ENCODE results near the gene GALR2.

GALR2 gene

GRCh38 chr17:76092526-76093413 is 18.2 kb downstream of the GALR2 start:
- no peak for DNase-seq (ENCODE audit: low spot score)
- ChIA-PET CTCF (interaction anchor here (0.5 to 0.6 kb wide), 2 partner anchors 9 to 179 kb away, joined by 3 to 4 read pairs; no protein-coding TSS in a partner anchor), POLR2A (ENCODE audit: low non-redundant PET) (no interaction called here)
- peak overlapping the region; percentile 5 for H3K27ac ChIP-seq
- no peak for TF ChIP-seq CTCF (conservative IDR thresholded peaks at IDR 0.05; ENCODE audit: low read depth)

- ChIA-PET CTCF (interaction anchor here (1.3 kb wide), 1 partner anchor 97 kb away, joined by 4 read pairs; no protein-coding TSS in a partner anchor), POLR2A (ENCODE audit: low non-redundant PET) (interaction anchor here (0.6 kb wide), 1 partner anchor 26 kb away, joined by 3 read pairs; no protein-coding TSS in a partner anchor)
- no peak for DNase-seq (ENCODE audit: low spot score)
- no peak for TF ChIP-seq CTCF (conservative IDR thresholded peaks at IDR 0.05; ENCODE audit: low read depth)
- H3K27ac ChIP-seq, result peak overlapping the region; percentile 5; the same call in 1 of the 2 replicates
These were observed 19.5 kb downstream of the GALR2 start for GRCh38 chr17:76094046-76094445.

- DNase-seq (ENCODE audit: low spot score), result no peak
These were observed 21.4 kb downstream of the GALR2 start for GRCh38 chr17:76095943-76096342.

DNA sequence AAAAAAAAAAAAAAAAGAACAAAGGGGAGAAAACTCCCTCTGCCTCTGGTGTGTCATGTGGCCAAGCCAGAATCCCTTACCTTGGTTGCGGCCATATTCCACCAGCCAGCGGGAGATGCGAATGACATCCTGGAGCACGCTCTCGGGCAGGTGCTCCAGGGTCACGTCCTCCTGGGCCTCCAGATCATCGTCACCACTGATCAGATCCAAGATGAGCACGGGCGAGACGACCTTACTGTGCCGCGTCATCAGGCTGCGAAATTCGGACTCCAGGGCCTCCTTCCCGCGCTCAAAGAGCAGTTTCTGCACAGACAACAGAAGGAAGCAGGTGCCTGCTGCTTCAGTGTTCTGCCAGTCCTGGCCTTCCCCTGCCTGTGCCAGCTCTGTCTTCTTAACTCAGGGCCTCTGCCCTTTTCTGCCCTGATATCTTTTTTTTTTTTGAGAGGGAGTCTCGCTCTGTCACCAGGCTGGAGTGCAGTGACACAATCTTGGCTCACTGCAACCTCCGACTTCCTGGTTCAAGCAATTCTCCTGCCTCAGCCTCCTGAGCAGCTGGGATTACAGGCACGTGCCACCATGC is 23.2 kb downstream of the GALR2 start:
- CTCF ChIA-PET, result no interaction called here
- no peak for DNase-seq (ENCODE audit: low spot score)
- POLR2A ChIA-PET (ENCODE audit: low non-redundant PET), result no interaction called here
- TF ChIP-seq CTCF (conservative IDR thresholded peaks at IDR 0.05; ENCODE audit: low read depth), result no peak
- no peak overlapping the region for H3K27ac ChIP-seq

More at GRCh38 chr17:76095943-76096342, 21.4 kb downstream of the GALR2 start:
- H3K27ac ChIP-seq, result no peak overlapping the region
- ChIA-PET POLR2A (ENCODE audit: low non-redundant PET) (no interaction called here), CTCF (no interaction called here)
- no peak for TF ChIP-seq CTCF (conservative IDR thresholded peaks at IDR 0.05; ENCODE audit: low read depth)

DNA sequence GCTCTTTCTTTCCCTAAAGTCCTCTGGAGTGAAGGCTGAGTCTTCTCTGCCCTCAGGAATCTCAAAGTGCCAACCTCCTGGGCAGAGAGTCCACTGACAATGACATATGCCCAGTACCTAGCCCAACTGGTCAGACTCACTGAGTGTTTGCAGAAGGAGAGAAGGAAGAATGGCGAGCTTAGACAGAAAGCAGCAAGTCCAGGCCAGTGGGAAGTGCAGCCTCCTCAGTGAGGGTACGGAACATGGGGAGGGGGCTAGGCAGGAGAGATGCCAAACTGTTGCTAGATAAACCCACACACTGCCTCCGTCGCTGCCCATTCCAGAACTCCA is 28.3 kb downstream of the GALR2 start:
- ChIA-PET CTCF (interaction anchor here (0.5 to 1.2 kb wide), 4 partner anchors 38 to 197 kb away, joined by 3 to 4 read pairs (median 3); partner anchors contain the start of gene FOXJ1), POLR2A (ENCODE audit: low non-redundant PET) (interaction anchor here (1.2 kb wide), 1 partner anchor 19 kb away, joined by 3 read pairs; no protein-coding TSS in a partner anchor)
- H3K27ac ChIP-seq, result peak overlapping the region; percentile 79

More for the DNA sequence above, 28.3 kb downstream of the GALR2 start:
- DNase-seq (ENCODE audit: low spot score), result no peak
- no peak for TF ChIP-seq CTCF (conservative IDR thresholded peaks at IDR 0.05; ENCODE audit: low read depth)
